HG03103 (cell line): ENCODE results near the gene MLH1.

Experiments used
- ATAC-seq: cut with Tn5 transposase; IDR thresholded peaks from one replicate; pipeline ENCODE4 v1.9.1; 2021; ENCODE audit warnings: low read depth; ENCODE audit not compliant: unreplicated experiment

Gene MLH1

DNA sequence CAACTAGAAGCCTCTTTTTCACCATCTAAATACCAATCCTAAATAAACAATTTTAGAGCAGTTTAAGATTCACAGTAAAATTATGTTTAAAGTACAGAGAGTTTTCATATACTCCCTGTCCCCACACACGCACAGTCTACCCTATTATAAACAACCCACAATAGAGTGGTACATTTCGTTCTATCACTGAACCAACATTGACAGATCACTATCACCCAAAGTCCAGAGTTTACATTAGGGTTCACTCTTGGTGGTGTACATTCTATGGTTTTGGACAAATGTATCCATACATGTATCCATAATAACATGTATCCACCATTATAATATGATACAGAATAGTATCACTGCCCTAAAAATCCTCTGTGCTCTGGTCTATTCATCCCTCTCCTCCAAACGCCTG lies 89.0 kb downstream of the MLH1 start:
- ATAC-seq, result no peak

DNA sequence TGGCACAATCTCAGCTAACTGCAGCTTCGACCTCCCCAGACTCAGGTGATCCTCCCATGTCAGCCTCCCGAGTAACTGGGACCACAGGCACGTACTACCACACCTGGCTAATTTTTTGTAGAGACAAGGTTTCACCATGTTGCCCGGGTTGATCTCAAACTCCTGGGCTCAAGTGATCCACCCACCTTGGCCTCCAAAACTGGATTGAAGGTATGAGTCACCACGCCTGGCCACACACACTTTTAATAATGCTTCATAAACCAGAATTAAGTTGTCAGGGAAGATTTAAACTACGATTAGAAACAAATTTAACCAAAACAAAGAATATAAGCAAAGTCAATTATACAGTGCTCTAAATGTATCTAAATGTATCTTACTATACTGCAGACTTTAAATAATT lies 93.6 kb downstream of the MLH1 start:
- ATAC-seq, result no peak

DNA sequence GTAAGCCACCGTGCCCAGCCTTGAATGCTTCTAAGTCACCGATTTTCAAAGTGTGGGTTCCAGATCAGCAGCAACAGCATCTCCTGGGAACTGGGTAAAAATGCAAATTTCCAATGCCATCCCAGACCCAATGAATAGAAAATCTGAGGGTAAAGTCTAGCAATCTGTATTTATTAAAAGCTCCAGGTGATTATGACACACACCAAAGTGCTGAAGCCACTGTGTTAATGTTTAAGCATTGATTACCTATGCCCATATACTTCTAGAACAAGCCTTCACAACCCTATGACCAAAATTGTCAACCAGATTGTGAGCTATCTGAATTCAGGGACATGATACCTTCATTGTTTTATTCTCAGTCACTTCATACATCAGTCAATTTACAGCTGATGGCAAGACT lies 94.6 kb downstream of the MLH1 start:
- ATAC-seq, result no peak

DNA sequence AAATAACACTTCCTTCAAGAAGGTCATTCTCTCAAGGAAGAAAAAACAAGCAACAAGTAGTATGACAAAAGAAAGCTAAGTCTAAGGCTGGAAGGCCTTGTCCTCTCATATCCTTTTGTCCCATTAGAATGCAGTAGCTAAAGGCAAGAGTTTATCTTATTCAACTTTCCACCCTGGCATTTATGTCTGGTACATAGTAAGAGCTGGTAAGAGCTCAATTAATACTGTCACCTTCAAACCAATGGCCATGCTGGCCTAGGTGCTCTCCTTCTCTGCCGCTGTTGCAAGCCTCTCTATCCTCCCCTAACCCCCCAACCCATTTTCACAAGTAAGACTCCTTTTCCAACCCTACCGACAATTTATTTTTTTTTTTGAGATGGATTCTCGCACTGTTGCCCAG lies 99.2 kb downstream of the MLH1 start:
- no peak for ATAC-seq

DNA sequence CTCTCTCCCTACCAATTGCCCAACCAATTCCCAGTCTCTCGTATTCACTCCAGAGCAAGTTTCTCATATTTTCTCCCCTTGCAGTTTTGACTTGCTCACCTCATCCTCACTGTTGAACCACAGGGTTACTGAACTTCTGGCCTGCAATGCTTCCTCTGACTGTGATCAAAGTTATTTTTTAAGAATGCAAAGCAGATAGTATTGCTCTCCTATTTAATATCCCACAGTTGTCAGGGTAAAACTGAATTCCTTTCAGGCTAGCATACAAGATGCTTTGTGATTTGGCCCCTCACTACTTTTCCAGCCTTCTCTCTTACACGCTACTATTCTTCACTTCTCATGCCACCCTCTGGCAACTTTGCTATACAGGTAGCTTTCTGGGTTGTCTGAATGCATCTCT lies 100.2 kb downstream of the MLH1 start:
- ATAC-seq, result no peak

DNA sequence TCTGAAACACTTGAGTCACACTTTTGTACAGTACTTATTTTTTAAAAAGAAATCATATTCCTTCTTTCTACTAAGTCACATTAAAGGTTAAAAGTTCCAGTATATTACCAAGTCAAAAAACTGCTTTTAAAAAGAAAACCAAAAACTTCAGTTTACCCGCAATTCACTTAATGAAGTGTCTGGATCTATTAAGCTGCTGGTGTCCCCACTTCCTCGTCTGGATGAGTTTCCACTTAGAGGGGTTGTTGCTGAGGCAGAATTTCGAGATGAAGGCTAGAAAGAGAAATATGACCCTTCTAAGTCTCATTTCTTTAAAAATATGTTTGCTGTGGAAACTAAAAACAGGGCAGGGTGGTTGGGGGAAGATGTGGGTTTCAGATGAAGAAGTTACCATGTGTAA lies 101.3 kb downstream of the MLH1 start:
- ATAC-seq, result no peak

DNA sequence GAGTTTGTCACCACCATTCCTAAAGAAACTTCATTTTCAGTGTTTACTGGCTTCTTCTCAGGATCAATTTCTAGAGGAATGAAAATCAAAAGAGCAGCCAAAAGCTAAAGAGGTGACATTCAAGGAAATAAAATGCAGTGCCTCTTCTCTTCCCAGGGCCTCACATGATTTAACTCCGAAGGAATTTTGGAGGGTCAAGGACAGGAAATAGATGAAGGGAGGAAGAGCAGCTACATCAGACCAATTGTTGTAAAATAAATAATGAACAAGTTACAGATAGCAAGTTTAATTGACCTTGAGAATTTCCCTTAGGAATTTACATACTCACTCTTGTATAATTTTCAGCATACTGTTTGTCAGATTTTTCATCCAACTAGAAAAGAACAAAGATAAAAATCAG lies 103.0 kb downstream of the MLH1 start:
- ATAC-seq, result no peak

DNA sequence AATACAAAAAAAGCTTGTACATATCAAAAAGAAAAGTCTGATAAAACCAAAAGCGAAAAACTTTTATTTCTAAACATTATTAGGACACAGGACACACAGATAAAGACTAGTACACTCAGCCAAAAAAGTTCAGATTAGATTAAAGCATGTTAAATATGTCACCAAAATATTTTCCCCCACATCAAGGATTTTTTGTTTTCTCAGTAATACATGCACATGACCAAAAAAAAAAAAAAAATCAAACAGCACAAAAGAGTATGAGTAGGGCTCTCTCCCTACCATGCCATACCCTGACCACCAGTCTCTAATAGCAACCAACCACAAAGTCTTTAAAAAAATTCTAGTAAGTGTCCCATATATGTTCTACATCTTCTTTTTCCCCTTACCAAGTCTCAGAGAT lies 103.7 kb downstream of the MLH1 start:
- no peak for ATAC-seq

DNA sequence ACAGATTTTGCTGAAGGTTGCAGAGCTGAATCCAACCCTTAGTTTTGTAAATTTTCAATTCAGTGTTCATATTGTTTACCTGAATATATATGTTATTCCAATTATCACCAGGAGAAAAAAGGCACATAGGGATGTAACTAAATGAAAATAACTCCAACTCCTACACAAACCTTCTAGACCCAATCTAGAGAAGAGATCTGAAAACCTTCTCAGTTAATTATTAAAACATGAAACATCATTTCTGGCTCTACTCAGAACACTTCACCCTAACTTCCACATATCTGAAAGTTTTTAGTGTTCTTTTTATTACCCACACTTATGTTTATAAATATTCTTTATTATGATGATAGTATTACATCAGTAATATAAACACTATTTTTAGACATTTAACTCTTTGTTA lies 104.5 kb downstream of the MLH1 start:
- no peak for ATAC-seq

DNA sequence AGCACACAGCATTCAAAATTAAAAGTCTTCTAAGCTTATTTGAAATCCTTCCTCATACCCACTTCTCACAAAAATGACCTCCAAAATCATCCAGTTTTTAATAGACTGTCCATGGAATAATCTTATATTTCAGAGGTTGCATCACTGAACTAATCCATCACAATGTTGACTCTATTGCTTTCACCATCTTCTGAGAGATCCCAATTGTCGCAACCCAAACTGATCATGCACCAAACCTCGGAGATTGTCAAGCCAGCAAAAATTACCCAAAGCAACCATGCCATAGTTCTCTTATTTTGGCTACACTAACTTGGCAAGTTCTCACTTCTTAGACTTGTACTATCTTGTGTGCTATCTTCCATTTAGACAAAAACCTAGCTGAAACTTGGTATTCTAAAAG lies 105.6 kb downstream of the MLH1 start:
- no peak for ATAC-seq

DNA sequence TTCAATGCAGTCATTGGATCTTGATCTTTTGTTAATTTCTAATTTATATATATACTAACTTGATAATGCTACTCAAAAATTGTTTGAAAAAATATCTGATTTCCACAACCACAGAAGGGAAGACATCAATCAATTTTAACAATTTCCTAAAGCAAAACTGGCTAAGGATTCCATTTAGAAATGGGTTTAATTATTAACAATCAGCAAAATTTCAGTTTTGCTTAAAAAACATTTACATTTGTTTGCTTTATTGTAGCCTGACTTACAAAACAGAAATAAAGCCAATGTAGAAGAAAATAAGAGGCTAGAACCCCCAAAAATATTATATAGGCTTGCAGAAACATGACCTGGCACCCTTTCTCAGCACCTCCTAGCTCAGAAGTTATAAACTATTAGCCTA lies 106.2 kb downstream of the MLH1 start:
- ATAC-seq, result no peak

DNA sequence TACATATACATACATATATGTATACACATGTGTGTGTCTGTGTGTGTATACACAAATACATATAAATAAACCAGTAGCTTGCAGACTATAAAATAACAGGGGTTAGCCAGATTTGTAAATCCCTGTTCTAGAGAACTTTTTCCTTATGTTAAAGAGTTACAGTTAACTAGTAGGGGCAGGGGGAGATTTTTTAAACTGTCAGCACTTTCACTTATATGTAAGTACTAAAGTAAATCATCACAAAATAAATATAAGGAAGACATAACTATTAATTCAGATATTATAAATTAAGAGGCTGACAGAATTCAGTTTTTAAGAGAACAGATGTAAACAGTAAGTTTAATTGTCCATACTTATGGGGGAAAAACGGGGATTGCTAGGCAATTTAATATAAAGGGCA lies 107.1 kb downstream of the MLH1 start:
- no peak for ATAC-seq
